Mucosa of stomach (tissue), 1 donor: ENCODE data around the gene BLOC1S3.

Experiments used
- H3K27me3 ChIP-seq: one replicate; pipeline ENCODE4 v1.7.0; 2013; ENCODE audit warnings: mild to moderate bottlenecking, low read length; ENCODE audit not compliant: control insufficient read depth, insufficient read depth
- H3K36me3 ChIP-seq: one replicate; pipeline ENCODE4 v1.7.0; 2013; ENCODE audit warnings: low read length; ENCODE audit not compliant: control insufficient read depth, insufficient read depth
- H3K4me1 ChIP-seq: one replicate; pipeline ENCODE4 v1.7.0; 2013; ENCODE audit warnings: mild to moderate bottlenecking, low read length; ENCODE audit not compliant: control insufficient read depth, insufficient read depth
- H3K4me3 ChIP-seq: one replicate; pipeline ENCODE4 v1.7.0; 2013; ENCODE audit warnings: low read length
- H3K9ac ChIP-seq: one replicate; pipeline ENCODE4 v1.7.0; 2013; ENCODE audit warnings: mild to moderate bottlenecking, low read length, moderate library complexity
- H3K9me3 ChIP-seq: one replicate; pipeline ENCODE4 v1.7.0; 2013; ENCODE audit warnings: mild to moderate bottlenecking, low read length, moderate library complexity; ENCODE audit not compliant: control insufficient read depth
- donor health status: Pancreatic carcinoma.

BLOC1S3 gene

GRCh38 chr19:45150180-45150579 is 28.4 kb upstream of the BLOC1S3 start:
- H3K36me3 ChIP-seq = no peaks in the 10 kb centered on the region
- H3K4me3 ChIP-seq = no peak overlapping the region
- H3K9ac ChIP-seq = no peak overlapping the region
- no peaks in the 10 kb centered on the region for H3K9me3 ChIP-seq
- H3K4me1 ChIP-seq = peaks cover 32% of the 10 kb centered on the region
- peaks cover 38% of the 10 kb centered on the region for H3K27me3 ChIP-seq

GRCh38 chr19:45150751-45151281 is 27.8 kb upstream of the BLOC1S3 start:
- Histone ChIP-seq H3K9me3 (no peaks in the 10 kb centered on the region), H3K4me1 (peaks cover 32% of the 10 kb centered on the region), H3K9ac (no peak overlapping the region), H3K4me3 (no peak overlapping the region), H3K36me3 (no peaks in the 10 kb centered on the region), H3K27me3 (peaks cover 38% of the 10 kb centered on the region)

GRCh38 chr19:45151320-45151719 is 27.3 kb upstream of the BLOC1S3 start:
- Histone ChIP-seq H3K27me3 (peaks cover 38% of the 10 kb centered on the region), H3K9ac (no peak overlapping the region), H3K36me3 (no peaks in the 10 kb centered on the region), H3K4me1 (peaks cover 35% of the 10 kb centered on the region), H3K9me3 (no peaks in the 10 kb centered on the region), H3K4me3 (no peak overlapping the region)

- H3K36me3 ChIP-seq = no peaks in the 10 kb centered on the region
- H3K4me3 ChIP-seq = no peak overlapping the region
- no peaks in the 10 kb centered on the region for H3K9me3 ChIP-seq
- H3K4me1 ChIP-seq = peaks cover 41% of the 10 kb centered on the region
- peaks cover 41% of the 10 kb centered on the region for H3K27me3 ChIP-seq
- no peak overlapping the region for H3K9ac ChIP-seq
Measured at GRCh38 chr19:45151821-45152503, 26.6 kb upstream of the BLOC1S3 start.

GRCh38 chr19:45152504-45153338 is 25.9 kb upstream of the BLOC1S3 start:
- Histone ChIP-seq H3K9ac (no peak overlapping the region), H3K4me1 (peaks cover 44% of the 10 kb centered on the region), H3K4me3 (peak overlapping the region; percentile 14), H3K36me3 (no peaks in the 10 kb centered on the region), H3K27me3 (peaks cover 41% of the 10 kb centered on the region), H3K9me3 (no peaks in the 10 kb centered on the region)

- H3K27me3 ChIP-seq = peaks cover 45% of the 10 kb centered on the region
Measured at GRCh38 chr19:45153339-45154063, 25.1 kb upstream of the BLOC1S3 start.

GRCh38 chr19:45154064-45154827 is 24.3 kb upstream of the BLOC1S3 start:
- H3K4me3 ChIP-seq = no peak overlapping the region
- H3K36me3 ChIP-seq = no peaks in the 10 kb centered on the region
- H3K27me3 ChIP-seq = peaks cover 49% of the 10 kb centered on the region
- H3K9me3 ChIP-seq = no peaks in the 10 kb centered on the region
- H3K4me1 ChIP-seq = peaks cover 44% of the 10 kb centered on the region
- no peak overlapping the region for H3K9ac ChIP-seq

More at GRCh38 chr19:45153339-45154063, 25.1 kb upstream of the BLOC1S3 start:
- Histone ChIP-seq H3K4me1 (peaks cover 44% of the 10 kb centered on the region), H3K36me3 (no peaks in the 10 kb centered on the region), H3K9ac (no peak overlapping the region), H3K9me3 (no peaks in the 10 kb centered on the region), H3K4me3 (no peak overlapping the region)

- Histone ChIP-seq H3K27me3 (peaks cover 56% of the 10 kb centered on the region), H3K36me3 (no peaks in the 10 kb centered on the region), H3K9ac (no peak overlapping the region), H3K9me3 (no peaks in the 10 kb centered on the region), H3K4me1 (peaks cover 52% of the 10 kb centered on the region), H3K4me3 (no peak overlapping the region)
Measured at GRCh38 chr19:45156011-45156630, 22.5 kb upstream of the BLOC1S3 start.

GRCh38 chr19:45156751-45157150 is 21.8 kb upstream of the BLOC1S3 start:
- Histone ChIP-seq H3K4me3 (no peak overlapping the region), H3K36me3 (no peaks in the 10 kb centered on the region), H3K9me3 (no peaks in the 10 kb centered on the region), H3K9ac (peak overlapping the region; percentile 37), H3K27me3 (peaks cover 56% of the 10 kb centered on the region), H3K4me1 (peaks cover 52% of the 10 kb centered on the region)

- peaks cover 34% of the 10 kb centered on the region for H3K4me1 ChIP-seq
- no peak overlapping the region for H3K9ac ChIP-seq
- no peak overlapping the region for H3K4me3 ChIP-seq
- H3K27me3 ChIP-seq = peaks cover 50% of the 10 kb centered on the region
- no peaks in the 10 kb centered on the region for H3K9me3 ChIP-seq
- no peaks in the 10 kb centered on the region for H3K36me3 ChIP-seq
Measured at GRCh38 chr19:45158503-45159209, 19.9 kb upstream of the BLOC1S3 start.
